ENCODE measurements around the gene IL12RB1. TPM values are rescaled to one million over a fixed set of nuclear protein-coding genes. Genes with fewer than 3 reads are reported as not detected.
"Not testable (repeated sequence)": the region's sequence is repeated elsewhere in the genome, so short reads cannot be mapped to it uniquely, and the experiment has no call there.

The IL12RB1 gene
- total and polyA plus RNA-seq, 3 donors from 2014 or later, result 0.39 to 2.5 (median 1.8) TPM

- H3K36me3 ChIP-seq (ENCODE audit: low read depth, missing control alignments), result no peaks in the 10 kb centered on the region
- H3K9me3 ChIP-seq, result no peaks in the 10 kb centered on the region
- H3K27ac ChIP-seq, result no peak overlapping the region
- DNase-seq, result no peak
- H3K4me3 ChIP-seq, result peak overlapping the region; percentile 57 to 63
- intact Hi-C loops (cut with DNase I; ENCODE audit: low total_unique reads), result loop anchor here (10.0 kb wide), 1 partner anchor 54 kb away; no protein-coding TSS in a partner anchor
- H3K27me3 ChIP-seq, result no peaks in the 10 kb centered on the region
- 42 to 54% methylated on average over 12 to 22 of the region's 22 CpGs for WGBS, 2 donors
- H3K4me1 ChIP-seq, result no peaks in the 10 kb centered on the region
- TF ChIP-seq, protein P1, sequence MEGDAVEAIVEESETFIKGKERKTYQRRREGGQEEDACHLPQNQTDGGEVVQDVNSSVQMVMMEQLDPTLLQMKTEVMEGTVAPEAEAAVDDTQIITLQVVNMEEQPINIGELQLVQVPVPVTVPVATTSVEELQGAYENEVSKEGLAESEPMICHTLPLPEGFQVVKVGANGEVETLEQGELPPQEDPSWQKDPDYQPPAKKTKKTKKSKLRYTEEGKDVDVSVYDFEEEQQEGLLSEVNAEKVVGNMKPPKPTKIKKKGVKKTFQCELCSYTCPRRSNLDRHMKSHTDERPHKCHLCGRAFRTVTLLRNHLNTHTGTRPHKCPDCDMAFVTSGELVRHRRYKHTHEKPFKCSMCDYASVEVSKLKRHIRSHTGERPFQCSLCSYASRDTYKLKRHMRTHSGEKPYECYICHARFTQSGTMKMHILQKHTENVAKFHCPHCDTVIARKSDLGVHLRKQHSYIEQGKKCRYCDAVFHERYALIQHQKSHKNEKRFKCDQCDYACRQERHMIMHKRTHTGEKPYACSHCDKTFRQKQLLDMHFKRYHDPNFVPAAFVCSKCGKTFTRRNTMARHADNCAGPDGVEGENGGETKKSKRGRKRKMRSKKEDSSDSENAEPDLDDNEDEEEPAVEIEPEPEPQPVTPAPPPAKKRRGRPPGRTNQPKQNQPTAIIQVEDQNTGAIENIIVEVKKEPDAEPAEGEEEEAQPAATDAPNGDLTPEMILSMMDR (IDR thresholded peaks at IDR 0.05), result no peak
- no peak for TF ChIP-seq POLR2A (IDR thresholded peaks at IDR 0.05)
Observed at GRCh38 chr19:18110609-18111232, 24.0 kb upstream of the IL12RB1 start.

GRCh38 chr19:18109733-18110608 lies 23.2 kb upstream of the IL12RB1 start:
- intact Hi-C loops (cut with DNase I; ENCODE audit: low total_unique reads), result loop anchor here (10.0 kb wide), 1 partner anchor 55 kb away; no protein-coding TSS in a partner anchor
- H3K27ac ChIP-seq, result no peak overlapping the region

DNA sequence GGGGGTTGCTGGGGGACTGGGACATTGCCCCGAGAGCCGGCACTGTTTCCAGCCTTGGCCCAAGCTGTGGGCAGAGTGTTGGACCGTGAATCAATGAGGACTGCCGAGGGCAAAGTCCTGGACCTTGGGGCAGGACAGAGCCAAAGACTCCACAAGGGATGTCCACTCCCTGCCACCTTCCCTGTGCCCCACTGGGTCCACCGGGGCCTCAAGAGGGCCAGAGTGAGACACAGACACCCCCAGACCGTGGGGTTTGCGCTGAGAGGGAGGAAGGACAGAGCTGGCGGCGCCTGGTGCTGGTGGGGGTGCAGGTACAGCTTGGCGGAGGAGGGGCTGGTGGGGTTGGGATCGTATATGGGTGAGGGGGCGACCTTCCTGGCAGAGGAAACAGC lies 22.6 kb upstream of the IL12RB1 start:
- WGBS, 2 donors, result 52 to 59% methylated on average over 9 to 12 of the region's 12 CpGs
- Histone ChIP-seq H3K4me1 (peaks cover 5% of the 10 kb centered on the region), H3K36me3 (ENCODE audit: low read depth, missing control alignments) (no peaks in the 10 kb centered on the region), H3K27ac (no peak overlapping the region), H3K27me3 (no peaks in the 10 kb centered on the region), H3K4me3 (peak overlapping the region; percentile 57 to 63), H3K9me3 (no peaks in the 10 kb centered on the region)
- DNase-seq, result no peak
- TF ChIP-seq, protein P1 (IDR thresholded peaks at IDR 0.05), result no peak
- no peak for TF ChIP-seq POLR2A (IDR thresholded peaks at IDR 0.05)
- intact Hi-C loops (cut with DNase I; ENCODE audit: low total_unique reads), result no loop called here

More at GRCh38 chr19:18109733-18110608, 23.2 kb upstream of the IL12RB1 start:
- Histone ChIP-seq H3K4me3 (peak overlapping the region; percentile 57 to 63), H3K4me1 (no peaks in the 10 kb centered on the region), H3K27me3 (no peaks in the 10 kb centered on the region), H3K9me3 (no peaks in the 10 kb centered on the region), H3K36me3 (ENCODE audit: low read depth, missing control alignments) (no peaks in the 10 kb centered on the region)
- WGBS, 2 donors, result 2% methylated on average over 19 to 69 of the region's 92 CpGs
- TF ChIP-seq POLR2A (IDR thresholded peaks at IDR 0.05), result no peak
- TF ChIP-seq, protein P1 (IDR thresholded peaks at IDR 0.05), result no peak
- peak; percentile 35 for DNase-seq

DNA sequence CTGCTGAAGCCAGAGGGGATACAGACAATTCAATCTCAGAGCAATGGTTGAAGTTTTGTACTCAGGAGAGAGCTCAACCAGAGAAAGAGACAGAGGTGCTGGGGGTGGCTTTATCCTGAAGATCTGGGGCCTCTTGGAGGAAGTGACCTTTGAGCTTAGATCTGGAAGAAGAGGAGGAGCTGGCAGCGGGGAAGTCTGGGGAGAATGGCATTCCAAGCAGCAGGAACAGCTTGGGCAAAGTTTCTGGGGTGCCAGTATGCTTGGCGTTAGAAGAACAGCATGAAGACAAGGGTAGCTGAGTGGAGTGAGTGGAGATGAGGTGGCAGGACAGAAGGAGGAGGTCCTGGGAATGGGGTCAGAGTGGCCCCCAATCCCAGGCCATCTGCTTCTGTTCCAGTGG lies 22.2 kb upstream of the IL12RB1 start:
- Histone ChIP-seq H3K9me3 (no peaks in the 10 kb centered on the region), H3K36me3 (ENCODE audit: low read depth, missing control alignments) (no peaks in the 10 kb centered on the region), H3K27ac (no peak overlapping the region), H3K4me3 (no peak overlapping the region), H3K4me1 (peaks cover 5% of the 10 kb centered on the region), H3K27me3 (no peaks in the 10 kb centered on the region)
- no peak for TF ChIP-seq POLR2A (IDR thresholded peaks at IDR 0.05)
- intact Hi-C loops (cut with DNase I; ENCODE audit: low total_unique reads), result no loop called here
- 63 to 83% methylated on average over 2 of the region's 2 CpGs for WGBS, 2 donors
- DNase-seq, result no peak

DNA sequence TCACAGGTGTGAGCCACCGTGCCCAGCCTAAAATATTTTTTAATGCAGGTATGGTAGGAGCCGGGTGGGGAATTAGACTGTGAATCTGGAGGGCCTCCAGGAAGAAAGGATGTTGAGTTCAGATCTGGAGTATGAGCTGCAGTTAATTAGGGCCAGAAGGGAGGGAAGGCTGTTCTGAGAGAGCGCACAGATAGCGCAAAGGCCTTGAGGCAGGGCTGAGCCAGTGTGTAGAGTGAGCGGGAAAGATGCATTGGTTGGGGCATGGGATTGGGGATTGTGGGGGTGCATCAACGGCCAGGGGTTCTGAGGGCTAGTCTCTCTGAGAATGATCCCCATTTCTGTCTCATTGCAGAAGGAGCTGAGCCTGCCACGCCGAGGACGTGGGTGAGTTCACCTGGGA lies 20.5 kb upstream of the IL12RB1 start:
- TF ChIP-seq, protein P1 (IDR thresholded peaks at IDR 0.05), result no peak
- TF ChIP-seq POLR2A (IDR thresholded peaks at IDR 0.05), result no peak
- H3K36me3 ChIP-seq (ENCODE audit: low read depth, missing control alignments), result no peaks in the 10 kb centered on the region
- DNase-seq, result no peak
- WGBS, 2 donors, result 93 to 94% methylated on average over 9 of the region's 9 CpGs
- H3K9me3 ChIP-seq, result no peaks in the 10 kb centered on the region
- no peaks in the 10 kb centered on the region for H3K27me3 ChIP-seq
- H3K4me1 ChIP-seq, result peaks cover 5% of the 10 kb centered on the region
- H3K4me3 ChIP-seq, result no peak overlapping the region
- H3K27ac ChIP-seq, result no peak overlapping the region
- intact Hi-C loops (cut with DNase I; ENCODE audit: low total_unique reads), result no loop called here

- H3K36me3 ChIP-seq (ENCODE audit: low read depth, missing control alignments); H3K4me1 ChIP-seq; H3K27me3 ChIP-seq; DNase-seq; H3K9me3 ChIP-seq; H3K4me3 ChIP-seq; intact Hi-C loops (cut with DNase I; ENCODE audit: low total_unique reads); H3K27ac ChIP-seq: not testable (repeated sequence)
- WGBS, 2 donors, result 78 to 89% methylated on average over 7 of the region's 7 CpGs
Observed at GRCh38 chr19:18105259-18105658, 18.5 kb upstream of the IL12RB1 start.
